GM21737 (cell line): Measurements from ENCODE around the gene MLH3.

ENCODE experiments used
- ATAC-seq: cut with Tn5 transposase; IDR thresholded peaks from one replicate; pipeline ENCODE4 v1.9.1; 2021; ENCODE audit warnings: mild to moderate bottlenecking, moderate library complexity; ENCODE audit not compliant: unreplicated experiment

The MLH3 gene

GRCh38 chr14:74974364-74975058 lies 76.8 kb downstream of the MLH3 start:
- ATAC-seq: no peak

GRCh38 chr14:74973905-74974363 lies 77.3 kb downstream of the MLH3 start:
- ATAC-seq: no peak

- no peak for ATAC-seq
Observed at GRCh38 chr14:74973003-74973653, 78.1 kb downstream of the MLH3 start.

GRCh38 chr14:74968811-74969210 lies 82.5 kb downstream of the MLH3 start:
- no peak for ATAC-seq

GRCh38 chr14:74965486-74966153 lies 85.6 kb downstream of the MLH3 start:
- ATAC-seq: no peak

DNA sequence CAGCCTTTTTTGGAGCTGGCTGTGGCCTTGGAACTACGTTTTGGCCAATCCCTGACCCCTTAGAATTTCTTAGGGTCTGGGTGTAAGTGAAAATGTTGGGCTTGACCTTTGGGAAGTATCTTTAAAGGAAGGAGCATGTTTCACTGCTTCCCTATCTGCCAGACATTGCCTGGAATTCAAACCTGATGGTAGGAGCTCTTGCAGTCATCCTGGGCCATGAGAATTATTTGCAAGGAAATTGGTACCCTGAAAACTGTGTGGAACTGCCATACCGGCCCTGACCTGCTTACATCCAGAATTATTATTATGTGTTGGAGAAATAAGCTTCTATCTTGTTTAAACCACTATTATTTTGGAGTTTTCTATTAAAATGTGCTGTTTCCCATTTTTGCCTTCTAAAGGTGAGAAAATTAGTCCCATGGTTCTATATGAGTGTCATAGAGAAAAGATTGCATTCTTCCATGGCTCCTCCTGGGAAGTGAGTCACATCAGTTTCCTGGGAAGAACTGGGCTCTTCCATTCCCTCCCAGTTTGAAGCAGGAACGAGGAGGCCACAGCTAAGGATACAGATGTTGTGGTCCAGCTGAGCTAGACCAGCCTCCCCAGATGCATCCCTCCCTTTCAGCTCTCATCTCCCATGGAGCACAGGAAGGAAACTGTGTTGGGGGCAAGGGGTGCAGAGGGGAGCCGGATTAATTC lies 86.3 kb downstream of the MLH3 start:
- no peak for ATAC-seq
